Measurements from ENCODE around the gene MVP. TPM values are rescaled to one million over a fixed set of nuclear protein-coding genes. Genes with fewer than 3 reads are reported as not detected.
A peak's percentile ranks its signal among the peaks of the same experiment; 100 is the strongest.

The MVP gene
- total and polyA plus RNA-seq, 2 donors (not counting 1 experiment from before 2014, with no cell fraction given), result 109 to 121 TPM

DNA sequence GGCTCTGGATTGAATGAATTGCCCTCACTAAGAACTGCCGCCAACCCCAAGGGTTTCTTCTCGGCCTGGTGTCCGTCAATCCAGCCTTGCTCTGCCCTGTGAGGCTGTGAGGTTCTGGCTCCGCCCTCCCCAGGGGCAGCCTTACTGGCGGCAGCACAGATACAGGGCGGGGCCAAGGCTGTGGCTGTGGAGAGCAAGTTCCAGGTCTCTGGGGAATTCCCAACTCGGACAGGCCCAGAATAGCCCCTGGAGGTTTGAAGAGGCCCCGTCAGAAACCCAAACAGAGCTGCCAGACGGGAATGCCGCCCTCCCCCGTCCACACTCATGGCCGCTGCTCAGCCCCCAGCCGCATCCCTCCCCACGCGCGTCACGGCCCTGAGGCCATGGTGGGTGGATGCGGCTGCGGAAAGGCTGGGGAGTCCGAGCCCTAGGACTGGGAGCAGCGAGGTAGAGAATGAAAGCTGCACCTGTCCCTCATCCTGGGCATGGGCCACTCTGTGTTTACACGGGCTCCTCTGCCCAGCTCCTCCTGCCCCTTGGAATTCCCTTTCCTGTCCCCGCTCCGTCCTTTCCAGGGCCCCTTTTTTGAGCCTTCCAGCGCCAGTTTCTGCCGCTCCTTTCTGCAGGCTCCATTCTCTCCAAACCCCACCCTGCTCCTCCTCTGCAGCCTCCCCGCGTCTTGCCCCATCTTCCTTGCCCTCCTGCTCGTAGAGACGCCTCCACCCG, 8.9 kb upstream of the MVP start:
- H3K4me3 ChIP-seq (ENCODE audit: control extremely low read depth in 1 of 5, extremely low read depth in 1 of 5, insufficient read depth in 1 of 5, low read depth in 2 of 5, low read length in 4 of 5), result peak overlapping the region; percentile 35 to 69 (median 51)
- H3K36me3 ChIP-seq (replicated peaks in 1 of 2; ENCODE audit: control extremely low read depth in 1 of 2, control insufficient read depth in 1 of 2, extremely low read depth in 1 of 2, insufficient read depth in 2 of 2, low read length in 1 of 2), result peaks cover 2 to 18% of the 10 kb centered on the region in 2 experiments
- DNase-seq (peak; percentile 75), ATAC-seq (ENCODE audit: low read depth) (peak; percentile 15)
- Mint-ChIP-seq H3K27me3 (no peaks in the 10 kb centered on the region), H3K27ac (peak overlapping the region; percentile 76), H3K4me1 (peaks cover 56% of the 10 kb centered on the region), H3K9me3 (ENCODE audit: insufficient read depth) (no peaks in the 10 kb centered on the region), H3K4me3 (peak overlapping the region; percentile 88)
- WGBS (ENCODE audit: insufficient coverage), result 3% methylated on average over 23 of the region's 31 CpGs
- POLR2A ChIA-PET, result interaction anchor here (0.5 to 1.4 kb wide), 2 partner anchors 21 to 191 kb away, joined by 3 to 5 read pairs; partner anchors contain the start of gene KIF22
- H3K4me2 ChIP-seq (replicated peaks; ENCODE audit: low read depth, low read length, poor library complexity, severe bottlenecking), result peak overlapping the region; percentile 99
- H4K20me1 ChIP-seq (ENCODE audit: control insufficient read depth, insufficient read depth, low read length, poor library complexity, severe bottlenecking), result peaks cover 40% of the 10 kb centered on the region
- H3K79me2 ChIP-seq (ENCODE audit: control insufficient read depth, insufficient read depth, low read length), result peaks cover 37% of the 10 kb centered on the region
- peaks cover 57 to 63% of the 10 kb centered on the region in 2 donors for H3K4me1 ChIP-seq (ENCODE audit: control insufficient read depth in 2 of 2, insufficient read depth in 2 of 2, low read length in 2 of 2)
- peaks cover 0 to 13% (median 5%) of the 10 kb centered on the region in 4 experiments for H3K27me3 ChIP-seq (replicated peaks in 1 of 4; ENCODE audit: control extremely low read depth in 1 of 4, control insufficient read depth in 3 of 4, insufficient read depth in 4 of 4, low read length in 3 of 4)
- CTCF ChIA-PET, result interaction anchor here (0.6 to 1.5 kb wide), 5 partner anchors 9 to 138 kb away, joined by 3 to 4 read pairs (median 3); partner anchors contain the start of gene MVP
- peaks cover 0 to 5% (median 0%) of the 10 kb centered on the region in 3 donors for H3K9me3 ChIP-seq (ENCODE audit: control extremely low read depth in 1 of 3, control insufficient read depth in 2 of 3, insufficient read depth in 1 of 3, low read length in 2 of 3)
- H3K9ac ChIP-seq (ENCODE audit: low read length), result peak overlapping the region; percentile 68
- TF ChIP-seq EZH2 (IDR thresholded peaks at IDR 0.05; ENCODE audit: borderline replicate concordance, insufficient read depth, low read depth, low read length, poor library complexity, severe bottlenecking) (no peak), CTCF (IDR thresholded peaks at IDR 0.05) (no peak)
- intact Hi-C loops (cut with micrococcal nuclease), result loop anchor here (10.0 kb wide), 1 partner anchor 217 kb away; no protein-coding TSS in a partner anchor
- peak overlapping the region; percentile 67 for H2AFZ ChIP-seq (ENCODE audit: insufficient read depth, low read depth, low read length, poor library complexity, severe bottlenecking)
- no peak overlapping the region for H3K27ac ChIP-seq (ENCODE audit: low read length in 2 of 2)

Measured in B cell (primary cell).